ENCODE results near the gene MRFAP1.

Gene MRFAP1

GRCh38 chr4:6602289-6602688, 38.2 kb upstream of the MRFAP1 start:
- no peak overlapping the region for H3K27ac Mint-ChIP-seq
- TF ChIP-seq CTCF (IDR thresholded peaks at IDR 0.05; ENCODE audit: unreplicated experiment in 3 of 3): no peak
- peaks cover 4% of the 10 kb centered on the region for H3K9me3 Mint-ChIP-seq

GRCh38 chr4:6603128-6603527, 37.4 kb upstream of the MRFAP1 start:
- peaks cover 4% of the 10 kb centered on the region for H3K9me3 Mint-ChIP-seq
- peaks cover 51% of the 10 kb centered on the region for H3K36me3 Mint-ChIP-seq (ENCODE audit: low read depth)
- no peak overlapping the region for H3K4me3 Mint-ChIP-seq
- H3K27me3 Mint-ChIP-seq (ENCODE audit: low read depth): no peaks in the 10 kb centered on the region
- no peaks in the 10 kb centered on the region for H3K4me1 Mint-ChIP-seq
- TF ChIP-seq CTCF (IDR thresholded peaks at IDR 0.05; ENCODE audit: unreplicated experiment in 3 of 3): no peak
- no peak overlapping the region for H3K27ac Mint-ChIP-seq

More at GRCh38 chr4:6602289-6602688, 38.2 kb upstream of the MRFAP1 start:
- Mint-ChIP-seq H3K36me3 (ENCODE audit: low read depth) (peaks cover 42% of the 10 kb centered on the region), H3K4me3 (no peak overlapping the region), H3K4me1 (no peaks in the 10 kb centered on the region), H3K27me3 (ENCODE audit: low read depth) (no peaks in the 10 kb centered on the region)

GRCh38 chr4:6605114-6605513, 35.4 kb upstream of the MRFAP1 start:
- Mint-ChIP-seq H3K9me3 (peaks cover 4% of the 10 kb centered on the region), H3K4me1 (no peaks in the 10 kb centered on the region)

GRCh38 chr4:6605605-6606004, 34.9 kb upstream of the MRFAP1 start:
- H3K4me3 Mint-ChIP-seq: no peak overlapping the region
- H3K9me3 Mint-ChIP-seq: peaks cover 4% of the 10 kb centered on the region
- TF ChIP-seq CTCF (IDR thresholded peaks at IDR 0.05; ENCODE audit: unreplicated experiment in 3 of 3): no peak
- no peaks in the 10 kb centered on the region for H3K4me1 Mint-ChIP-seq
- H3K27me3 Mint-ChIP-seq (ENCODE audit: low read depth): no peaks in the 10 kb centered on the region
- H3K27ac Mint-ChIP-seq: no peak overlapping the region
- H3K36me3 Mint-ChIP-seq (ENCODE audit: low read depth): peaks cover 59% of the 10 kb centered on the region

More at GRCh38 chr4:6605114-6605513, 35.4 kb upstream of the MRFAP1 start:
- Mint-ChIP-seq H3K4me3 (no peak overlapping the region), H3K27ac (no peak overlapping the region), H3K27me3 (ENCODE audit: low read depth) (no peaks in the 10 kb centered on the region), H3K36me3 (ENCODE audit: low read depth) (peaks cover 59% of the 10 kb centered on the region)
- no peak for TF ChIP-seq CTCF (IDR thresholded peaks at IDR 0.05; ENCODE audit: unreplicated experiment in 3 of 3)

- Mint-ChIP-seq H3K36me3 (ENCODE audit: low read depth) (peaks cover 58% of the 10 kb centered on the region), H3K9me3 (peaks cover 4% of the 10 kb centered on the region), H3K4me3 (no peak overlapping the region), H3K27me3 (ENCODE audit: low read depth) (no peaks in the 10 kb centered on the region), H3K4me1 (no peaks in the 10 kb centered on the region), H3K27ac (no peak overlapping the region)
- no peak for TF ChIP-seq CTCF (IDR thresholded peaks at IDR 0.05; ENCODE audit: unreplicated experiment in 3 of 3)
These were observed 33.8 kb upstream of the MRFAP1 start for GRCh38 chr4:6606465-6607235.
